Loucy (cell line): Measurements from ENCODE around the gene ZDHHC7.

Source experiments
- H2AFZ ChIP-seq: fragments of 200-600 bp; sonication (generic); 2 replicates; pipeline ENCODE4 v1.6.0; 2016; ENCODE audit warnings: antibody characterized with exemption, mild to moderate bottlenecking, low read length, moderate library complexity
- H3F3A ChIP-seq: fragments of 200-600 bp; 2 replicates; pipeline ENCODE4 v1.6.0; 2016; ENCODE audit warnings: antibody characterized with exemption, low read depth, mild to moderate bottlenecking
- H3K27me3 ChIP-seq: fragments of 200-600 bp; sonication (generic); 2 replicates; pipeline ENCODE4 v1.6.1; 2014; ENCODE audit warnings: low read length, mild to moderate bottlenecking; ENCODE audit not compliant: insufficient read depth, poor library complexity, severe bottlenecking
- H3K36me3 ChIP-seq: fragments of 200-600 bp; sonication (generic); 2 replicates; pipeline ENCODE4 v1.6.1; 2016; ENCODE audit warnings: low read length; ENCODE audit not compliant: insufficient read depth
- H3K4me1 ChIP-seq: fragments of 200-600 bp; sonication (generic); 2 replicates; pipeline ENCODE4 v1.5.1; 2014; ENCODE audit warnings: low read length, mild to moderate bottlenecking; ENCODE audit not compliant: insufficient read depth, poor library complexity, severe bottlenecking
- H3K4me2 ChIP-seq: fragments of 200-600 bp; sonication (generic); 2 replicates; pipeline ENCODE4 v1.6.0; 2014; ENCODE audit warnings: antibody characterized with exemption, low read length, low read depth, mild to moderate bottlenecking; ENCODE audit not compliant: poor library complexity, severe bottlenecking
- H3K4me3 ChIP-seq: fragments of 200-600 bp; sonication (generic); 2 replicates; pipeline ENCODE4 v1.5.1; 2014; ENCODE audit warnings: low read length, mild to moderate bottlenecking, mixed read lengths; ENCODE audit not compliant: poor library complexity, severe bottlenecking
- H3K79me2 ChIP-seq: fragments of 200-600 bp; sonication (generic); 2 replicates; pipeline ENCODE4 v1.6.1; 2014; ENCODE audit warnings: low read length; ENCODE audit not compliant: insufficient read depth
- H3K9ac ChIP-seq: fragments of 200-600 bp; sonication (generic); 2 replicates; pipeline ENCODE4 v1.6.0; 2014; ENCODE audit warnings: mild to moderate bottlenecking, low read depth, low read length, moderate library complexity; ENCODE audit not compliant: poor library complexity, severe bottlenecking
- H3K9me2 ChIP-seq: fragments of 200-600 bp; sonication (generic); replicated peaks from 2 replicates; pipeline ENCODE4 v1.6.1; 2016; ENCODE audit warnings: low read depth, low read length, mixed read lengths
- H3K9me3 ChIP-seq: fragments of 200-600 bp; sonication (generic); 2 replicates; pipeline ENCODE4 v1.6.1; 2014; ENCODE audit warnings: mild to moderate bottlenecking, antibody characterized with exemption, low read length, low read depth; ENCODE audit not compliant: insufficient read depth
- H4K20me1 ChIP-seq: fragments of 200-600 bp; sonication (generic); 2 replicates; pipeline ENCODE4 v1.6.0; 2014; ENCODE audit warnings: antibody characterized with exemption, low read length, mild to moderate bottlenecking; ENCODE audit not compliant: insufficient read depth, poor library complexity, severe bottlenecking
- CTCF ChIP-seq: fragments of 200-600 bp; sonication (generic); conservative IDR thresholded peaks from 2 replicates; pipeline ENCODE4 v1.5.1; 2014; ENCODE audit warnings: mild to moderate bottlenecking, antibody characterized with exemption, low read length
- EZH2phosphoT487 ChIP-seq: fragments of 200-600 bp; IDR thresholded peaks from 2 replicates; pipeline ENCODE4 v1.6.1; 2018; ENCODE audit warnings: antibody characterized with exemption, mild to moderate bottlenecking, moderate library complexity, borderline replicate concordance

Gene ZDHHC7

GRCh38 chr16:85037721-85038120 lies 26.4 kb upstream of the ZDHHC7 start:
- no peaks in the 10 kb centered on the region for H4K20me1 ChIP-seq
- H3K4me3 ChIP-seq, result no peak overlapping the region
- no peaks in the 10 kb centered on the region for H3K36me3 ChIP-seq
- H2AFZ ChIP-seq, result no peak overlapping the region
- no peaks in the 10 kb centered on the region for H3K4me1 ChIP-seq
- no peaks in the 10 kb centered on the region for H3F3A ChIP-seq
- TF ChIP-seq CTCF (no peak), EZH2phosphoT487 (no peak)
- H3K9me3 ChIP-seq, result no peaks in the 10 kb centered on the region
- H3K4me2 ChIP-seq, result no peak overlapping the region
- H3K27me3 ChIP-seq, result no peaks in the 10 kb centered on the region
- no peak overlapping the region for H3K9ac ChIP-seq
- H3K9me2 ChIP-seq, result no peaks in the 10 kb centered on the region
- no peaks in the 10 kb centered on the region for H3K79me2 ChIP-seq

- no peak for TF ChIP-seq CTCF
- TF ChIP-seq EZH2phosphoT487, result no peak
- Histone ChIP-seq H3K4me2 (no peak overlapping the region), H3K9ac (no peak overlapping the region), H3K79me2 (no peaks in the 10 kb centered on the region), H3K4me1 (no peaks in the 10 kb centered on the region), H3K9me2 (no peaks in the 10 kb centered on the region), H3K27me3 (no peaks in the 10 kb centered on the region), H3K36me3 (no peaks in the 10 kb centered on the region), H3K4me3 (no peak overlapping the region), H4K20me1 (no peaks in the 10 kb centered on the region), H3K9me3 (no peaks in the 10 kb centered on the region), H3F3A (no peaks in the 10 kb centered on the region), H2AFZ (no peak overlapping the region)
These were observed 25.7 kb upstream of the ZDHHC7 start for GRCh38 chr16:85037050-85037410.

GRCh38 chr16:85036236-85037049 lies 25.1 kb upstream of the ZDHHC7 start:
- no peaks in the 10 kb centered on the region for H3F3A ChIP-seq
- H3K79me2 ChIP-seq, result no peaks in the 10 kb centered on the region
- H3K4me3 ChIP-seq, result no peak overlapping the region
- H3K36me3 ChIP-seq, result no peaks in the 10 kb centered on the region
- H3K9me3 ChIP-seq, result no peaks in the 10 kb centered on the region
- no peaks in the 10 kb centered on the region for H4K20me1 ChIP-seq
- H3K4me2 ChIP-seq, result no peak overlapping the region
- H3K9ac ChIP-seq, result no peak overlapping the region
- H3K9me2 ChIP-seq, result no peaks in the 10 kb centered on the region
- no peaks in the 10 kb centered on the region for H3K4me1 ChIP-seq
- H2AFZ ChIP-seq, result no peak overlapping the region
- H3K27me3 ChIP-seq, result no peaks in the 10 kb centered on the region
- TF ChIP-seq CTCF (no peak), EZH2phosphoT487 (no peak)
